ENCODE results near the gene SLIT2.

GRCh38 chr4:20289782-20290181, 38.1 kb downstream of the SLIT2 start:
- no peak for TF ChIP-seq POLR2A (IDR thresholded peaks at IDR 0.05; ENCODE audit: low read depth)
- no peak for TF ChIP-seq CTCF (IDR thresholded peaks at IDR 0.05)
- no peak for TF ChIP-seq POLR2AphosphoS5 (IDR thresholded peaks at IDR 0.05)
- no peak for TF ChIP-seq EP300 (IDR thresholded peaks at IDR 0.05)

All from esophagus muscularis mucosa (tissue), 4 donors.